Activated naive CD4-positive, alpha-beta T cell treated with anti-CD3 and anti-CD28 coated beads, Interleukin-2, amount 10 ng/mL, durations not matched to agents 7 days and 5 days (primary cell): ENCODE data around the gene OR4D9.
"Not testable (repeated sequence)": the region's sequence is repeated elsewhere in the genome, so short reads cannot be mapped to it uniquely, and the experiment has no call there.

Experiments used
- CTCF ChIA-PET: fragments of 350-600 bp; sonication (Branson Sonifier 250); formaldehyde crosslinking; loops from one replicate; lab custom pipeline; 2021; ENCODE audit warnings: antibody characterized with exemption; lab: Charles Lee
- DNase-seq: peaks from one replicate; pipeline ENCODE4 v3.0.0-alpha.2; 2020
- H3K27ac Mint-ChIP-seq: one replicate; pipeline ENCODE4 v1.8.0; 2021; ENCODE audit warnings: mild to moderate bottlenecking, moderate library complexity, mixed read lengths
- H3K27me3 Mint-ChIP-seq: one replicate; pipeline ENCODE4 v1.8.0; 2021; ENCODE audit warnings: mild to moderate bottlenecking, mixed read lengths
- H3K36me3 Mint-ChIP-seq: one replicate; pipeline ENCODE4 v1.8.0; 2021; ENCODE audit warnings: mixed read lengths
- H3K4me1 Mint-ChIP-seq: one replicate; pipeline ENCODE4 v1.8.0; 2021; ENCODE audit warnings: mixed read lengths
- H3K4me3 Mint-ChIP-seq: one replicate; pipeline ENCODE4 v1.8.0; 2021; ENCODE audit warnings: mild to moderate bottlenecking, moderate library complexity, mixed read lengths
- H3K9me3 Mint-ChIP-seq: one replicate; pipeline ENCODE4 v1.8.0; 2021; ENCODE audit warnings: mixed read lengths

OR4D9 gene

DNA sequence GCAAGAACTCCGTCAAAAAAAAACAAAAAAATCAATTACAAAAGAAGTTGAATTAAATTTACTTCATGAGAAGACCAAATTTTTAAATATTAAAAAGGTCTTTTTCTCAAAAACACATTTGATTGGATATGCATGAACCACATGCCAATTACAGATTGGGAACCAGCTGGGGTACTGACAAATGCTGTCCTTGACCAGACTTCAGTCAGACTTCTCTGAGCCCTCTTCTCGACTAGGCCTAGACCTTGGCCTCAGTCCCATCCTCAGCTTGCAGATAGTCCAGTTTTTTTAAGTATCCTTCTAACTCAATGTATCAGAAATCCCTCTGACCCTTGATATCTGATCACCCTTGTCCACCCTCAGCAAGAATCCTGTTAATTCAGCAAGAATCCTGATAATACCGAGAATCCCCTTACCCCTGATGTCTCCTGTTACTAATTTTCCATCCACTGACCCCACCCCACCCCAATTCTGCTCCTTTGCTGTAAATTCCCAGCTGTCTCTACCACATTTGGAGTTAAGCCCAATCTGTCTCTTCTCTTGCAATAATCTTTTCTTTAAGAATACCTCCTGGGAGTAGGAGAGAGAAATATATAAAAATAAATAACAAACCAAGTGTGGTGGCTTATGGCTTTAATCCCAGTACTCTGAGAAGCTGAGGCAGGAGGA lies 30.9 kb downstream of the OR4D9 start:
- H3K27ac Mint-ChIP-seq: no peak overlapping the region
- no peak overlapping the region for H3K4me3 Mint-ChIP-seq
- H3K36me3 Mint-ChIP-seq: no peaks in the 10 kb centered on the region
- no peak for DNase-seq
- CTCF ChIA-PET: interaction anchor here (0.7 kb wide), 1 partner anchor 52 kb away, joined by 3 read pairs; no protein-coding TSS in a partner anchor
- H3K4me1 Mint-ChIP-seq: peaks cover 7% of the 10 kb centered on the region
- peaks cover 15% of the 10 kb centered on the region for H3K27me3 Mint-ChIP-seq
- no peaks in the 10 kb centered on the region for H3K9me3 Mint-ChIP-seq

DNA sequence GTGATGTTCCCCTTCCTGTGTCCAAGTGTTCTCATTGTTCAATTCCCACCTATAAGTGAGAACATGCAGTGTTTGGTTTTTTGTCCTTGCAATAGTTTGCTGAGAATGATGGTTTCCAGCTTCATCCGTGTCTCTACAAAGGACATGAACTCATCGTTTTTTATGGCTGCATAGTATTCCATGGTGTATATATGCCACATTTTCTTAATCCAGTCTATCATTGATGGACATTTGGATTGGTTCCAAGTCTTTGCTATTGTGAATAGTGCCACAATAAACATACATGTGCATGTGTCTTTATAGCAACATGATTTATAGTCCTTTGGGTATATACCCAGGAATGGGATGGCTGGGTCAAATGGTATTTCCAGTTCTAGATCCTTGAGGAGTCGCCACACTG lies 32.4 kb downstream of the OR4D9 start:
- DNase-seq, H3K36me3 Mint-ChIP-seq, H3K4me3 Mint-ChIP-seq, CTCF ChIA-PET, H3K27ac Mint-ChIP-seq, H3K9me3 Mint-ChIP-seq, H3K4me1 Mint-ChIP-seq: not testable (repeated sequence)
- H3K27me3 Mint-ChIP-seq: peaks cover 12% of the 10 kb centered on the region

DNA sequence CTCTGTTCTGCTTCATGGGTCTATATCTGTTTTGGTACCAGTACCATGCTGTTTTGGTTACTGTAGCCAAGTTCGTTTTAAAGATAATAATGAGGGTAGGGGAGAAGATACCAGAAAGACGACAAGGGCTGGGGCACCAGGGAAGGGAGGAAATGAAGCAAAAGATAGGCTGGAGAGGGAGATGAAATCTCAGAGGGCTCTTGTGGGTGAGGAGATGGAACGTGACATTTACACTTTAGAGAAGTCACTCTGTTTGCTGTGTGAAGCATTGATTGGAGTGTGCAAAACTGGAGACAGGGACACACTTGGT lies 33.5 kb downstream of the OR4D9 start:
- H3K27ac Mint-ChIP-seq: no peak overlapping the region
- H3K4me3 Mint-ChIP-seq: no peak overlapping the region
- DNase-seq: no peak

DNA sequence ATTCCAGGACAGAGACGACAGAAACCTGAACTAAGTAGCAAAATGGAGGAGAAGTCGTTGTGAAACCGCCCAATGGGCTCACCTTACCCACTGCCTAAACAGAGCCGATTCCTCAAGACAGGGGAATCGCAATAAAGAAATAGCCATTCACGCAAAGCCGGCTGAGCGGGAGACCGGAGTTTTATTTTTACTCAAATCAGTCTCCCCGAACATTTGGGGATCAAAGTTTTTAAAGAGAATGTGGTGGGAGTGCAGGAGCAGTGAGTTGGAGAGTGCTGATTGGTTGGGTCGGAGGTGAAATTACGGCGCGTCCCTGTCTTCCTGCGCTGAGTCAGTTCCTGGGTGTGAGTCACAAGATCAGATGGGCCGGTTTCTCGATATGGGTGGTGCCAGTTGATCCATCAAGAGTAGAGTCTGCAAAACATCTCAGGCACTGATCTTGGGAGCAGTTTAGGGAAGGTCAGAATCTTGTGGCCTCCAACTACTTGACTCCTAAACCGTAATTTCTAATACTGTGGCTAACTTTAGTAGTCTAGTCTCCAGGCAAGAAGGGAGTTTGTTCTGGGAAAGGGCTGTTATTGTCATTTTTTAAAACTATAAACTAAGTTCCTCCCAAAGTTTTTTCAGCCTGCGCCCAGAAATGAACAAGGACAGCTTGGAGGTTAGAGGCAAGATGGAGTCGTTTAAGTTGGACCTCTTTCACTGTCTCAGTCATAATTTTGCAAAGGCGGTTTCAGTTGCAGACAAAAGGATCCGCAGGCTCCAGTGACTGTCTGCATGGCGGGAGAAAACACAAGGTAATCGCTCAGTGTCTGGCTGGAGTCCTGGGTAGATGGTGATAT lies 34.1 kb downstream of the OR4D9 start:
- H3K36me3 Mint-ChIP-seq: no peaks in the 10 kb centered on the region
- no peaks in the 10 kb centered on the region for H3K9me3 Mint-ChIP-seq
- H3K4me1 Mint-ChIP-seq: peaks cover 15% of the 10 kb centered on the region
- peaks cover 15% of the 10 kb centered on the region for H3K27me3 Mint-ChIP-seq
- CTCF ChIA-PET: no interaction called here
- H3K4me3 Mint-ChIP-seq: no peak overlapping the region
- DNase-seq: no peak
- no peak overlapping the region for H3K27ac Mint-ChIP-seq

More for the DNA sequence above, 33.5 kb downstream of the OR4D9 start:
- H3K36me3 Mint-ChIP-seq: no peaks in the 10 kb centered on the region
- CTCF ChIA-PET: no interaction called here
- peaks cover 12% of the 10 kb centered on the region for H3K27me3 Mint-ChIP-seq
- H3K4me1 Mint-ChIP-seq: peaks cover 11% of the 10 kb centered on the region
- H3K9me3 Mint-ChIP-seq: no peaks in the 10 kb centered on the region

DNA sequence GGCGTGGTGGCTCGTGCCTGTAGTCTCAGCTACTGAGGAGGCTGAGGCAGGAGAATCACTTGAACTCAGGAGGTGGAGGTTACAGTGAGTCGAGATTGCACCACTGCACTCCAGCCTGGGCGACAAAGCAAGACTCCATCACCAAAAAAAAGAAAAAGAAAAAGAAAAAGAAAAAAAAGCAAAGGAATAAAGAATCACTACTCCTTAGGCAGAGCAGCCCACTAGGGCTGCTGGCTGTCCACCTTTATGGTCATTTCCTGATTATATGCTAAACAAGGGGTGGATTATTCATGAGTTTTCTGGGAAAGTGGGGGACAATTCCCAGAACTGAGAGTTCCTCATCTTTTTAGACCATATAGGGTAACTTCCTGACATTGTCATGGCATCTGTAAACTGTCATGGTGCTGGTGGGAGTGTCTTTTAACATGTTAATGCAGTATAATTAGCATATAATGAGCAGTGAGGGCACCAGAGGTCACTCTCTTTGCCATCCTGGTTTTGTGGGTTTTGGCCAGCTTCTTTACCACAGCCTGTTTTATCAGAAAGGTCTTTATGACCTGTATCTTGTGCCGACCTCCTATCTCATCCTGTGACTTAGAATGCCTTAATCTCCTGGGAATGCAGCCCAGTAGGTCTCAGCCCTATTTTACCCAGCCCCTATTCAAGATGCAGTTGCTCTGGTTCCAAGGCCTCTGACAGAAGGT lies 36.4 kb downstream of the OR4D9 start:
- not testable (repeated sequence) for H3K27ac Mint-ChIP-seq, H3K4me3 Mint-ChIP-seq, DNase-seq, H3K36me3 Mint-ChIP-seq, H3K9me3 Mint-ChIP-seq
- Mint-ChIP-seq H3K27me3 (peaks cover 29% of the 10 kb centered on the region), H3K4me1 (peaks cover 32% of the 10 kb centered on the region)
- CTCF ChIA-PET: interaction anchor here (0.7 to 1.1 kb wide), 2 partner anchors 10 to 320 kb away, joined by 3 read pairs; no protein-coding TSS in a partner anchor

DNA sequence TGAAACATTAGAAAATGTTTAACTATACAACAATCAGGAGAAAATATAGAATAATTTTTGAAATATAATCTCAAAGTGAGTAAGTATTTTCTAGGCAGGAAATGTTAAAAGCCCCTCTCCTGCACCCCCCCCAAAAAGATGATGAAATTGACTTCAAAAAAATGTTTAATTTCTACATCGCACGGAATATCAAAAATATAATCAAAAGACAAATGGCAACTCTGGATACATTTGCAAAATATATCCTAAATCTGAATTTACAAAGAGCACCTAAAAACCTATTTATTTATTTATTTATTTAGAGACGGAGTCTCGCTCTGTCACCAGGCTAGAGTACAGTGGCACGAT lies 36.9 kb downstream of the OR4D9 start:
- no peak for DNase-seq
- CTCF ChIA-PET: interaction anchor here (1.1 kb wide), 1 partner anchor 9 kb away, joined by 3 read pairs; no protein-coding TSS in a partner anchor
- Mint-ChIP-seq H3K36me3 (no peaks in the 10 kb centered on the region), H3K27ac (no peak overlapping the region), H3K4me1 (peaks cover 35% of the 10 kb centered on the region), H3K4me3 (no peak overlapping the region), H3K9me3 (no peaks in the 10 kb centered on the region), H3K27me3 (peaks cover 34% of the 10 kb centered on the region)

DNA sequence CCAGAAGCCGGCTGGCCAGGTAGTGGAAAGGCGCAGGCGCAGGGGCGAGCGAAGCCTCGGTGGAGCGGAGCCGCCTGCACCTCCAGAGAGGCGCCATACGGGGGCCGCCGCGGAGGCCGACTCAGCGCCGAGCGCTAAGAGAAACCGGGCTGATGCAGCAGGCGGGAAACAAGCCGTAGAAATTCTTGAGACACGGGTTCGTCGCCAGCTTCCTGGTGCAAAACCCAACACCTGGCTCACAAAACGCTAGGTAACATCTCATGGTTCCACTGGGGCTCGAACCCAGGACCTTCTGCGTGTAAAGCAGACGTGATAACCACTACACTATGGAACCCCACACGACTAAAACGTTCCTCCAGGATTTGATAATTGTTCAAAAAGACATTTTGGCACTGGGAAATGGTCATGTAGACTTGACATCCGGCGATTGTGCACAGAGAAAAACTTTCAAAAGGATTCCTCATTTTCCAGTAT lies 39.1 kb downstream of the OR4D9 start:
- peaks cover 39% of the 10 kb centered on the region for H3K4me1 Mint-ChIP-seq
- DNase-seq: peak; percentile 87
- H3K27me3 Mint-ChIP-seq: peaks cover 49% of the 10 kb centered on the region
- peak overlapping the region; percentile 71 for H3K4me3 Mint-ChIP-seq
- peak overlapping the region; percentile 83 for H3K27ac Mint-ChIP-seq
- CTCF ChIA-PET: interaction anchor here (1.1 kb wide), 1 partner anchor 40 kb away, joined by 4 read pairs; no protein-coding TSS in a partner anchor
- H3K36me3 Mint-ChIP-seq: no peaks in the 10 kb centered on the region
- H3K9me3 Mint-ChIP-seq: no peaks in the 10 kb centered on the region

DNA sequence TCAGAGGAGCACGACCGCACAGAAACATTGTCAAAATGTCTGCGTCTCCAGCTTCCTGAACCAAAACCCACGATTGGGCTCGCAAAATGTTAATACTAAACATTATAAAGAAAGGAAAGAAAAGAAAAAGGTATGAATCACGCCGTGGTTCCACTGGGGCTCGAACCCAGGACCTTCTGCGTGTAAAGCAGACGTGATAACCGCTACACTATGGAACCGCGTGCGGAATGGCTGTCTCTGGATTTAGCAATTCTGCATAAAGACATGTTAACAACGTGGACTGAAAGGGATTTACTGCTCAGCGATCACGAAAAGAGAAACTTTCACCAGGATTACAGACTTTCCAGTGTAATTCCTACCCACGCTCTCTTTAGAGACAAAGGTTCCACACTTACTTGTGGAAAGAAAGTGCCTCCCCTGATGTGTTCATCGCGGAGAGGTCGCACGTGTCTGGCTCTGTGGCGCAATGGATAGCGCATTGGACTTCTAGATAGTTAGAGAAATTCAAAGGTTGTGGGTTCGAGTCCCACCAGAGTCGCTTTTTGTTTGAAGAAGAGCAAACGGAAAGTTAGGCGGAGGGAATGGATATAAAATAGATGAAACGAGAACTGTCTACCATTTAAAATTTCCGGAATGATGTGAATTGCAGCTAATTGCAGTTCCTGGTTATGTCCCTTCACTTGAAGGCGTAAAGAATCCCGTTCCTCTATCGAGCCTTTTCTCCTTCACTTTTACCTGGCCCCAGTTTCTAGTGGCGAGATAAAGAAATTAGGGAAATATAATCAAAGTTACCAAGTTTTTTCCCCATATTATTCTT lies 39.7 kb downstream of the OR4D9 start:
- Mint-ChIP-seq H3K36me3 (no peaks in the 10 kb centered on the region), H3K27me3 (peaks cover 51% of the 10 kb centered on the region), H3K4me1 (peaks cover 45% of the 10 kb centered on the region), H3K4me3 (peak overlapping the region; percentile 71), H3K9me3 (no peaks in the 10 kb centered on the region), H3K27ac (peak overlapping the region; percentile 83)
- peak; percentile 76 for DNase-seq
- CTCF ChIA-PET: interaction anchor here (1.1 kb wide), 1 partner anchor 41 kb away, joined by 4 read pairs; no protein-coding TSS in a partner anchor

DNA sequence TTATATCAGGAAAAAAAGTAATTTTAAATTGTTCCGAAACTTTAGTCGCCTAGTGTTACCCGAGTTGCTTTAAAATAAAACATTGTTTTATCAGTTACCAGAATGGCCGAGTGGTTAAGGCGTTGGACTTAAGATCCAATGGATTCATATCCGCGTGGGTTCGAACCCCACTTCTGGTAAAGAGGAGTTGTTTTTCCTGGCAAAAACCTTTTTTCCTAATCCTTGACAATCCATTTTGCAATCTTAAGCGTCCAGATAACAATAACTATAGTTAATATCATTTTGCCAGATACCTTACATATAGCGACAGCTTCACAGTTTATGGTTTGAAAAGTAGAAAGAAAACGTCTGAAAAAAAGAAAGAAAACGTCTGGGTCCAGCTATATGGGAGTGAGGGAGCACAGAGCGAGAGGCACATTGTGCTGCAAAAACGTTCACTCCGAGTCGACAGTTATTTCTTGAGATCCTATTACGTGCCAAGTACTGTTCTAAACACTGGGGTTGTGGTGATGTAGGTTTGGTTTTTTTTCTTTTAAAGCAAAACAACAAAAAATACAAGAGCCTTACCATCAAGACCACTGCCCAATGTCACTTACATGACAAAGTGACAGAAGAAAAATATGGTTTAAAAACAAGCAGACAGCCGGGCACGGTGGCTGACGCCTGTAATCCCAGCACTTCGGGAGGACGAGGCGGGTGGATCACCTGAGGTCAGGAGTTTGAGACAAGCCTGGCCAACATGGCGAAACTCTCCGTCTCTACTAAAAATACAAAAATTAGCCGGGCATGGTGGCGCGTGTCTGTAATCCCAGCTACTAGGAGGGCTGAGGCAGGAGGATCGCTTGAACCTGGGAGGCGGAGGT lies 40.6 kb downstream of the OR4D9 start:
- no peaks in the 10 kb centered on the region for H3K36me3 Mint-ChIP-seq
- peaks cover 52% of the 10 kb centered on the region for H3K4me1 Mint-ChIP-seq
- CTCF ChIA-PET: no interaction called here
- DNase-seq: no peak
- H3K27me3 Mint-ChIP-seq: peaks cover 54% of the 10 kb centered on the region
- H3K27ac Mint-ChIP-seq: no peak overlapping the region
- peak overlapping the region; percentile 16 for H3K4me3 Mint-ChIP-seq
- H3K9me3 Mint-ChIP-seq: no peaks in the 10 kb centered on the region

DNA sequence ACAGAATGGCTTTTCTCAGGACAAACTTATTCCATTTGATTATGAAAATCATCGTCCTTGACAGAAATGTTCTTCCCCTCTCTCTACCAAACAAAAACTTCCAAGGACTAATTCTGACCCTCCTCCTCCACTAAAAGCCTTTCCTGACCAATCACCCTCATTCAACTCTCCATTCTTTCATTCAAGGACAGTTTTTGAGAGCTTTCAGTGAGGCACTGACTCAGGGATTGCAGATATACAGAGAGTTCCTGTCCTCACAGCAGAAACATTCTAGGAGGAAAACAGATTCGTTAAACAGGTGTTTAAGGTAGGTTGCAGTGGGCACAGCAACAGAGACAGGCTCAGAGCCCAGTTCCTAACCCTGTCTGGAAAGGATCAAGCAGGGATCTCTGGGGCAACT lies 41.5 kb downstream of the OR4D9 start:
- CTCF ChIA-PET: no interaction called here
- Mint-ChIP-seq H3K4me3 (no peak overlapping the region), H3K9me3 (no peaks in the 10 kb centered on the region), H3K27me3 (peaks cover 58% of the 10 kb centered on the region), H3K27ac (no peak overlapping the region), H3K36me3 (no peaks in the 10 kb centered on the region), H3K4me1 (peaks cover 58% of the 10 kb centered on the region)
- DNase-seq: no peak

DNA sequence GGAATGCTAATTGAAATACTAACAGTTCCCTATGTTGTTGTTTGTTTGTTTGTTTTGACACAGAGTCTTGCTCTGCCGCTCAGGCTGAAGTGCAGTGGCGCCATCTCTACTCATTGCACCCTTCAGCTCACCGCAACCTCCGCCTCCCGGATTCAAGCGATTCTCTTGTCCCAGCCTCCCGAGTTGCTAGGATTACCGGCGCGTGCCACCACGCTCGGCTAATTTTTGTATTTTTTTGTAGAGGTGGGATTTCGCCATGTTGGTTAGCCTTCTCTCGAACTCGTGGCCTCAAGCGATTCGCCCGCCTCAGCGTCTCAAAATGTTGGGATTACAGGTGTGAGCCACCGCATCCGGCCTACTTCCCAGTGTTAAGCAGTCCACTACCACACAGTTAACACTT lies 42.0 kb downstream of the OR4D9 start:
- Mint-ChIP-seq H3K4me3 (no peak overlapping the region), H3K4me1 (peaks cover 59% of the 10 kb centered on the region), H3K27ac (no peak overlapping the region), H3K36me3 (no peaks in the 10 kb centered on the region), H3K9me3 (no peaks in the 10 kb centered on the region), H3K27me3 (peaks cover 63% of the 10 kb centered on the region)
- CTCF ChIA-PET: no interaction called here
- DNase-seq: no peak

DNA sequence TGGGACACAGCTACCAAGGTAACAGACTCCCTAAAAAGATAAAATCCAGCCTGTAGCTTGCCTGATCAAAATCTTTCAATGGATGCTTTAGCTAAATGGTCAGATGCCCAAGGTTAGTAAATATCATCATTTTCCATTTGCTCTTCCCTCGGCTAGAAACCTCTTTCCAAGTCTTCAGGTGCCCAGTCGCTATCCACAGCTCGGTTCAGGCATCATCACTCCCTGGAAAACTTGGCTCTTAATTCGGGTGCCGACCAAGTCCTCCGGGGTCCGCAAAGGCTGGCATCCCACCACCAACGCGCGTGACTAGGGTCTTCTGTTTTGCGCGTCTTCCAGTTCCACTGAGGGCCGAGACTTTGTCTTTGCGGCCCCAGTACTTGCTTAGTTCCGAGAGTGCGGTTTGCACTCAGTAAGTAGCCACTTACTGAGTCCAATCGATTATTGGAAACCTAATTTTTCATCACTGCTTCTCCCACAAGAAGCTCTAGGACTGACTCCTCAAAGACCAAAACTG lies 44.3 kb downstream of the OR4D9 start:
- Mint-ChIP-seq H3K27ac (no peak overlapping the region), H3K9me3 (no peaks in the 10 kb centered on the region), H3K27me3 (peaks cover 79% of the 10 kb centered on the region), H3K36me3 (peaks cover 2% of the 10 kb centered on the region), H3K4me1 (peaks cover 60% of the 10 kb centered on the region), H3K4me3 (peak overlapping the region; percentile 53)
- DNase-seq: no peak
- CTCF ChIA-PET: no interaction called here
